Measurements from ENCODE around the gene PYGM.

PYGM gene

GRCh38 chr11:64796047-64796756 lies 36.4 kb upstream of the PYGM start:
- no peak for TF ChIP-seq CTCF (IDR thresholded peaks at IDR 0.05)

DNA sequence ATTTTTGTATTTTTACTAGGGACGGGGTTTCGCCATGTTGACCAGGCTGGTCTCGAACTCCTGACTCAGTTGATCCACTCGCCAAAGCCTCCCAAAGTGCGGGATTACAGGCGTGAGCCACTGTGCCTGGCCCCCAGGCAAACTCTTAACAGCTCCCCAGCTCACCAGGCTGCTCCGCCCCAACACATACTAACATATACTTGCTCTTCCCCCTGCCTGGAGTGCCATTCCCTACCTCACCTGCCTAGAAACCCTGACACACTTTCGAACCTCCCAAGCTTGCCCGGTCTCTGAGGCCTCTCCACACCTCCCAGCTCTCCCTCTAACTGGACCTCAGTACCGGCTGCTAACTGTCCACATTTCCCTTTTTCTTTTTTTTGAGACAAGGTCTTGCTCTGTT lies 34.8 kb upstream of the PYGM start:
- no peak for TF ChIP-seq CTCF (IDR thresholded peaks at IDR 0.05)

GRCh38 chr11:64793271-64794160 lies 33.7 kb upstream of the PYGM start:
- TF ChIP-seq CTCF (IDR thresholded peaks at IDR 0.05) = no peak

DNA sequence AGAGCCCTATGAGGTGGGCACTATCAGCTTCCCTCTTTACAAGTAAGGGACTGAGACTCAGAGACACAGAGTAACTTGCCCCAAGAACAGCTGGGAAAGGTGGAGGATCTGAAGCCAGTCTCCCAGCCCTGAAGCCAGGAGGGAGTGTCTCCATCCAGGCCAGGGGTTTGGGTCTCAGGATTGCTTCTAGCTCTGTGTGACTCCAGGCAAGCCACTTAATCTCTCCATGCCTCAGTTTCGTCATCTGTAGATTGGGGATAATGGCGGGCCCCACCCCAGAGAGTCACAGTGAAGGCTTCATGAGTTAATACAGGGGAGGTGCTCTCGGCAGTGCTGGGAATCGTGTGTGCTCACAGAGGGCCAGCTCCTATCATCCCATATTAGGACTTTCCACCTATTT lies 32.7 kb upstream of the PYGM start:
- no peak for TF ChIP-seq CTCF (IDR thresholded peaks at IDR 0.05)

DNA sequence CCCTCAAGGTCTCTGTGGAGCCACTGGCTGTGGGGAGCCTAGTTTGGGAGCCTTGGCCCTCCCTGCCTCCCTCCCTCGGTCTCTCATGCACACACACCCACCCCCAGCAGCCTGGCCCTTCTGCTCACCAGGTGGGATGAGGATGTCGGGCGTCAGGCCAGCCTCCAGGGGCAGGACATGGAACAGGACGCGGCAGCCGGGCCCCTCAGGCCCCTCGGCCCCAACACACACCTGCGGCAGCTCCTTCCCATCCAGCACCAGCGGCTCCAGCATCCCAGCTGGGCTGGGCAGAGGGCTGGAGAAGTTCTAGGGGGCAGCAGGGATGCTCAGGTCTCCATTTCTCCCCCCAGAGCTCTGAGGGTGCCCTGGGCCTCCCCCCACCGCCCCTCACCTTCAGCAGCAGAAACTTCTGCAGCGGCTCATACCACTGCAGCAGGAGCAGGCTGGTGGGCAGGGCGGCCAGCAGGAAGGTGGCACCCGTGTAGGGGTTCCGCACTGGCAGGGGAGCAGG lies 32.1 kb upstream of the PYGM start:
- TF ChIP-seq CTCF (IDR thresholded peaks at IDR 0.05) = no peak

DNA sequence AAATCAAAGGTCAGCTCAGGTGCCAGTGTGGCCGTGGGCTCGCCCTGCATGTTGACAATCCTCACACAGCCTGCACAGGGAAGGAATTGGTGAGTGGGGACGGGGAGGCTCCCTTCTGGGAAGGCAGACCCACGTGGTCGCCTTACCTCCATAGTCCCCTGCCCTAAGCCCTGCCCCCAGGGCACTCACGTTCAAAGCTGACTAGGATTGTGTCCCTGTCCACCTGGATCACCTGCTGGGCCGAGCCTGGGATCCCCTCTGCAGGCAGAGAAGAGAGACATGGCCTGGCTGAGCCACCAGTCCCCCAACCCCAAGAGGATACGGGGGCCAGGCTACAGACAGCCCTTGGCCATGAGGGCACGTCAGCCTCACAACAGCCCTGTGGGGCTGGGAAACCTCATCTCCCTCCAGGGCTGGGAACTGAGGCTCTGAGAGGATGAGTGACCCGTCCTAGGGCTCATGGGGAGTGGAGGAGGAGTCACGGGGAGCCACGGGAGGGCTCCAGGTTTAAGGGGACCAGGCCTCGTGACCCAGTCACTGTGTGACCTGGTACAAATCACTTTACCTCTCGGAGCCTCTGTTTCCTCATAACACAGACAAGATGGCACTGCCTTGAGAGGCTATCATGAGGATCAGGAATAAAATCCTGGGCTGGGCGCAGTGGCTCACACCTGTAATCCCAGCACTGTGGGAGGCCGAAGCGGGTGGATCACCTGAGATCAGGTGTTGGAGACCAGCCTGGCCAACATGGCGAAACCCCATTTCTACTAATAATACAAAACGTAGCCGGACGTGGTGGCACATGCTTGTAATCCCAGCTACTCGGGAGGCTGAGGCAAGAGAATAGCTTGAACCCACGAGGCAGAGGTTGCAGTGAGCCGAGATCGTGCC lies 30.7 kb upstream of the PYGM start:
- no peak for TF ChIP-seq CTCF (IDR thresholded peaks at IDR 0.05)

Data from LNCAP (cell line).